Stomach (tissue), 4 donors: ENCODE measurements around the gene FRAS1.

Experiments
- EP300 ChIP-seq: sonication (generic); formaldehyde crosslinking; IDR thresholded peaks from one replicate; pipeline ENCODE4 v1.6.1; 2017; ENCODE audit warnings: antibody characterized with exemption
- POLR2A ChIP-seq, 4 donors: fragments of 450-650 bp; IDR thresholded peaks; one replicate each; pipeline ENCODE4 v1.6.1; 2016; ENCODE audit warnings: antibody characterized with exemption in 4 of 4, control low read depth in 2 of 4, mild to moderate bottlenecking in 1 of 4, moderate library complexity in 1 of 4
- POLR2AphosphoS5 ChIP-seq, 3 donors: sonication (generic); formaldehyde crosslinking; IDR thresholded peaks; one replicate each; pipeline ENCODE4 v1.6.1; 2016; ENCODE audit warnings: antibody characterized with exemption in 3 of 3
- TF ChIP-seq, protein P1 (sequence below), 7 experiments: fragments of 450-650 bp in 4 of 7; fragments of 200-600 bp in 3 of 7; sonication (generic) in 3 of 7; IDR thresholded peaks; one replicate each; pipeline ENCODE4 v1.5.1; 2016 to 2019; ENCODE audit warnings: antibody characterized with exemption in 7 of 7, control low read depth in 2 of 7, mild to moderate bottlenecking in 1 of 7

DNA sequence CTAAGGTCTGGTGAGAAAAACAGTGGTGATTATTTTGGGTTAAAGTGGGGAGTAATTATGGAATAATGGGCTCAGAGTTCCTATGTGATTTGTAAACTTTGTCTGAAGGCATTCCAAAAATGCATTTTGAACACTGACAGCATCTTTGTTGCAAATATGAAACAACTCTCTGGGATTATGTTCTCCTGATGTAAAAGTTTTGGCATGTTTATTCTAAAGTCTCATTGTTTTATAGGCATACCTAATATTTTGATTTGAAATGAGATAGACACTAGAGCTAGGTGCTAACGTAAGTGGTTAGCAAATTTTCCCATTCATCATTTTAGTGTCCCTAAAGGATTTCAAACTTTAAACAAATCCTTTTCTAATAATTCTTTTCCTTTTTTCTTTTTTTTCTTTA is 353.6 kb downstream of the FRAS1 start:
- TF ChIP-seq, protein P1, sequence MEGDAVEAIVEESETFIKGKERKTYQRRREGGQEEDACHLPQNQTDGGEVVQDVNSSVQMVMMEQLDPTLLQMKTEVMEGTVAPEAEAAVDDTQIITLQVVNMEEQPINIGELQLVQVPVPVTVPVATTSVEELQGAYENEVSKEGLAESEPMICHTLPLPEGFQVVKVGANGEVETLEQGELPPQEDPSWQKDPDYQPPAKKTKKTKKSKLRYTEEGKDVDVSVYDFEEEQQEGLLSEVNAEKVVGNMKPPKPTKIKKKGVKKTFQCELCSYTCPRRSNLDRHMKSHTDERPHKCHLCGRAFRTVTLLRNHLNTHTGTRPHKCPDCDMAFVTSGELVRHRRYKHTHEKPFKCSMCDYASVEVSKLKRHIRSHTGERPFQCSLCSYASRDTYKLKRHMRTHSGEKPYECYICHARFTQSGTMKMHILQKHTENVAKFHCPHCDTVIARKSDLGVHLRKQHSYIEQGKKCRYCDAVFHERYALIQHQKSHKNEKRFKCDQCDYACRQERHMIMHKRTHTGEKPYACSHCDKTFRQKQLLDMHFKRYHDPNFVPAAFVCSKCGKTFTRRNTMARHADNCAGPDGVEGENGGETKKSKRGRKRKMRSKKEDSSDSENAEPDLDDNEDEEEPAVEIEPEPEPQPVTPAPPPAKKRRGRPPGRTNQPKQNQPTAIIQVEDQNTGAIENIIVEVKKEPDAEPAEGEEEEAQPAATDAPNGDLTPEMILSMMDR (IDR thresholded peaks at IDR 0.05), result no peak
- no peak for TF ChIP-seq POLR2A (IDR thresholded peaks at IDR 0.05)
- no peak for TF ChIP-seq EP300
- TF ChIP-seq POLR2AphosphoS5 (IDR thresholded peaks at IDR 0.05), result no peak
